SK-N-MC (cell line): Measurements from ENCODE around the gene TANGO2.

Experiments used
- EZH2 ChIP-seq: fragments of 200-600 bp; sonication (generic); IDR thresholded peaks from one replicate; pipeline ENCODE4 v1.6.1; 2017; ENCODE audit warnings: antibody characterized with exemption
- FOXP2 ChIP-seq: optimal IDR thresholded peaks from 2 replicates; pipeline ENCODE3; 2011; ENCODE audit warnings: mild to moderate bottlenecking, moderate library complexity; ENCODE audit not compliant: insufficient read depth; ENCODE audit errors: extremely low read length, control extremely low read depth
- POLR2AphosphoS5 ChIP-seq: IDR thresholded peaks from 2 replicates; pipeline ENCODE4 v1.6.1; 2012; ENCODE audit warnings: mild to moderate bottlenecking, low read depth, low read length, borderline replicate concordance

DNA sequence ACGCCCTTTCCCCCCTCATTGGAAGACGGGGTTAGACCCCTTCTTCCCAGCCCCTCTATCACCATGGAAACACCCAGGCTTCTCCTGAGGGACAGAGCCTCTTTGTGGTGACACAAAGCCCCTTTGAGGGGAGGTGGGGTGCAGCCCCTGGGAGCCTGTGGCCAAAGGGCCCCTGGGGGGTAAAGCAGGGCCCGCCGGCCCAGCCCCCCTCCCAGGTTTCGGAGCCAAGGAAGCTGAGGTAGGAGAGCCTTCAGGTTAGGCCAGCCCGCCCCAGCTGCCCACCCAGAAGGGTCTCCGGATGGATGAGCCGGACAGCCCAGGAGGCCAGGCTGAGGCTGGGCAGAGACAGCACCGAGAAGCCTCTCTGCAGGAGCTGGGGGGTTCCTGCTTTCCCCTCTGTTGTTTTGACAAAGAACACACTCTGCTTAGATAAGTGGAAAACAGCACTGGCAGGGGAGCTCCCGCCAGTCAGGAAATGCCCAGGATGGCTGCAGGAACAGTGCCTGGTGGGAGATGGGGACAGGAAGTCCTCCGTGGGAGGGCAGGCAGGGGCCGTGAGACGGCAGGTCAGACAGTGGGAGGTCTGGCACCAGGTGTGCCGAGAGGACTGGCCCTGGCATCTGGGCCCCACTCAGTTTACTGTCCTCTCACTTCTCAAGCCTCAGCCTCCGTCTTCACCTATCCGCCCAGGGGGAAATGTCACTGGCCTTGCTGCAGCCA is 22.5 kb upstream of the TANGO2 start:
- TF ChIP-seq EZH2 (no peak), POLR2AphosphoS5 (no peak), FOXP2 (no peak)
